ENCODE data around the gene DEPDC4.
"Not testable (repeated sequence)": the region's sequence is repeated elsewhere in the genome, so short reads cannot be mapped to it uniquely, and the experiment has no call there.

Gene DEPDC4

GRCh38 chr12:100243137-100243536 is 23.7 kb downstream of the DEPDC4 start:
- H3K4me3 ChIP-seq (ENCODE audit: low read depth, low read length), result no peak overlapping the region
- no peak for DNase-seq (ENCODE audit: low read depth)
- no peak for TF ChIP-seq CTCF (IDR thresholded peaks at IDR 0.05; ENCODE audit: insufficient read depth, low read depth, low read length, missing control alignments)

DNA sequence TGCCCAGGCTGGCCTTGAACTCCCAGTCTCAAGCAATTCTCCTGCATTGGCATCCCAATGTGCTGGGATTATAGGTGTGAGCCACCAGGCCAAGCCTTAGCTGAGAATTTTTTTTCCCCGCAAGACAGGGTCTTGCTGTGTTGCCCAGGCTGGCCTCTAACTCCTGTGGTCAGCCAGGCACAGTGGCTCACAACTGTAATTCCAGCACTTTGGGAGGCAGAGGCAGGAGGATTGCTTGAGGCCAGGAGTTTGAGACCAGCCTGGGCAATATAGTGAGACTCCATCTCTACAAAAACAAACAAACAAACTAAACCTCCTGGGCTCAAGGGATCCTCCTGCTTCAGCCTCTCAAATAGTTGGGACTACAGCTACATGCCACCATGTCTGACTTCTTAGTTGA is 27.3 kb downstream of the DEPDC4 start:
- DNase-seq (ENCODE audit: low read depth), result no peak
- H3K4me3 ChIP-seq (ENCODE audit: low read depth, low read length), result no peak overlapping the region
- no peak for TF ChIP-seq CTCF (IDR thresholded peaks at IDR 0.05; ENCODE audit: insufficient read depth, low read depth, low read length, missing control alignments)

DNA sequence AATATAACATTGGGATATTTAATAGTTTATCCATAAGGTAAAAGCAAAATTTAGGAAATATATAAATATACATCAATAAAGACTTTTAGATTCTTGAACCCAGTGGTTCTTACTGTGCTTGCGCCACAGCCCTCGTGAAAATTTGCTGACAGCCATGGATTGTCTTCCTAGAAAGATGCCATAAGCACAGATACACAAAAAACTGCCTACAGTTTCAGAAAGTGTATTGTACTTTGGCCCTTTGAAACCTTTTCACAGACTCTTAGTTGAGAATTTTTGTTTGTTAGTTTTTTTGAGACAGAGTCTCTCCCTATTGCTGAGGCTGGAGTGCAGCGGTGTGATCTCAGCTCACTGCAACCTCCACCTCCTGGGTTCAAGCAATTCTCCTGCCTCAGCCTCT is 28.1 kb downstream of the DEPDC4 start:
- DNase-seq (ENCODE audit: low read depth), result no peak
- no peak for TF ChIP-seq CTCF (IDR thresholded peaks at IDR 0.05; ENCODE audit: insufficient read depth, low read depth, low read length, missing control alignments)
- H3K4me3 ChIP-seq (ENCODE audit: low read depth, low read length), result no peak overlapping the region

- peak; percentile 53 for TF ChIP-seq CTCF (IDR thresholded peaks at IDR 0.05; ENCODE audit: insufficient read depth, low read depth, low read length, missing control alignments)
- DNase-seq (ENCODE audit: low read depth), result peak; percentile 50
- no peak overlapping the region for H3K4me3 ChIP-seq (ENCODE audit: low read depth, low read length)
These were observed 32.1 kb downstream of the DEPDC4 start for GRCh38 chr12:100234591-100235304.

DNA sequence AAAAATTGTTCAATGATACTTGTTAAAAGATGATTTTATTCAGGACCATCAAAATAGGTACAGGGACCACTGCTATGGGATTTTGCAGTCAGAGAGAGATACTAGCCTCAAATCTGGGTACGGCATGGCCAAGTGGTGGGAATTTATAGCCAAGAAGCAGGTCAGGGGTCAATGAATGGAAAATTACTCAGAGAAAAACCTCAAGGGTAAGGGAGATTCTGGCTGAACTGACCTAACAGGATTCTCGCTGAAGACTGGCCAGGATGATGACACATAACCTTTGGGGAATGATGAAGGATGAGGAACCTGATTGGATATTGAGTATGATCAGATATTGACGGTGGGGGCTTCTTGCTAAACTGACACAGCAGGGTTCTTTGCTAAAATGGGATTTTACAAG is 32.7 kb downstream of the DEPDC4 start:
- H3K4me3 ChIP-seq (ENCODE audit: low read depth, low read length), result no peak overlapping the region
- TF ChIP-seq CTCF (IDR thresholded peaks at IDR 0.05; ENCODE audit: insufficient read depth, low read depth, low read length, missing control alignments), result no peak
- DNase-seq (ENCODE audit: low read depth), result no peak

GRCh38 chr12:100231873-100232272 is 35.0 kb downstream of the DEPDC4 start:
- DNase-seq (ENCODE audit: low read depth); H3K4me3 ChIP-seq (ENCODE audit: low read depth, low read length): not testable (repeated sequence)

DNA sequence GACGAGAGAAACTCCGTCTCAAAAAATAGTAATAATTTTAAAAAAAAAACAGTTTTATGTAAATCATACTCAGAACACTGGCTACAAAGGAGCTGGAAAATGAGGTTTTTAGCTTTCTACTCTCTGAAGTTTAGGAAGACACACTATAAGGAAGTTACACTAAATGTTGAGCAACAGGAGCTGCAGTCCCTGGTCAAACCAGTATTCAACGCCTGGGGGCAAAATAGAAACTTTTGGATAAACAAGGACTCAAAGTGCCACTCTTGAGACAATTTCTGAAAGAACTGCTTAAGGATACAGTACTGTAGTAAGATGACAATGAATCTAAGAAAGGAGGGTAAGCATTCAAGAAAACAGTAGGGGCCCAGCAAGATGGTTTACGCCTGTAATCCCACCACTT is 37.0 kb downstream of the DEPDC4 start:
- no peak for TF ChIP-seq CTCF (IDR thresholded peaks at IDR 0.05; ENCODE audit: insufficient read depth, low read depth, low read length, missing control alignments)
- no peak overlapping the region for H3K4me3 ChIP-seq (ENCODE audit: low read depth, low read length)
- DNase-seq (ENCODE audit: low read depth), result no peak

Data from GM12865 (cell line).